ENCODE measurements around the gene SMIM43. TPM values are rescaled to one million over a fixed set of nuclear protein-coding genes. Genes with fewer than 3 reads are reported as not detected.
A peak's percentile ranks its signal among the peaks of the same experiment; 100 is the strongest.

Gene SMIM43
- total RNA-seq, 1 donor from 2014 or later, result not detected

DNA sequence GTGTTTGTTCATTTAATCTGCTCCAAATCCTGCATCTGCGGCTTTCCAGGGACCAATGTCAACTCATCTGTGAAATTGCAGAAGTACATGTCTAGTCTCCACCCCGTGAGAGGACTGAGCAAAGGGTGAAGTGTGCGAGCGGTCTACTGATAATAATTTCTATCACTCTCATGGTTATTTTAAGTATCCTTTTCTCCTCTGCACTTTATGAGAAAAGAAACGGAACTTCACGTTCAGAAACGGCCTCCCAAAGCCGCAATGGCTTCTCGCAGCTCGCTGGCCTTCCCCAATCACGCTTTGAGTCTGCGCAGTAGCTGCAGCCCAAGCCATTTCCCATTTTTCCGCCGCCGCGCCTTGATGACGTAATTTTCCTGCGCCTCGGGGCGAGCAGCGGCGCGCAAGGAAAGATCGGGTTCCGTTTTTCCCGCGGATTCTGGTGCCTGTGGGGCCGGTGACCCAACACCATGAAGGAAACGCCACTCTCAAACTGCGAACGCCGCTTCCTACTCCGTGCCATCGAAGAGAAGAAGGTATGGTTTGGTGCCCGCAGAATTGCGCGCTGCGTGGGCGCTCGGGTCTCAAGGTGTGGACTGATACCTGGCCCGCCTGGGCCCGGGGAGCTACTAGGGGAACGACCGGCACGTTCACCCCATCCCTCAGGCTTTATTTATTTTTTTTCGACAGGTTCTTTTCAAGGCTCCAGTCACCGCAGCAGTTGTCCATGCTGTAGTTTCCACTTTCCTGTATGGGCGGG lies 36.2 kb upstream of the SMIM43 start, which contains the start of gene EXOSC9:
TSS of gene EXOSC9 (plus strand) at position 363 of the 754 bp plus-strand sequence. CDS start at position 465, 102 bp downstream.
- Histone ChIP-seq H3K36me3 (peaks cover 10 to 32% of the 10 kb centered on the region in 2 donors), H3K4me1 (peaks cover 0 to 8% of the 10 kb centered on the region in 2 donors), H3K4me3 (peak within 1 kb of the TSS; percentile 78 to 90), H3K27ac (peak within 1 kb of the TSS; percentile 70 to 85), H3K9me3 (no peaks in the 10 kb centered on the region), H3K27me3 (no peaks in the 10 kb centered on the region)
- intact Hi-C loops (cut with DNase I), result loop anchor here (1.0 to 2.0 kb wide), 3 partner anchors 18 to 70 kb away; partner anchors contain the start of genes BBS7 and CCNA2
- TF ChIP-seq, protein P1, sequence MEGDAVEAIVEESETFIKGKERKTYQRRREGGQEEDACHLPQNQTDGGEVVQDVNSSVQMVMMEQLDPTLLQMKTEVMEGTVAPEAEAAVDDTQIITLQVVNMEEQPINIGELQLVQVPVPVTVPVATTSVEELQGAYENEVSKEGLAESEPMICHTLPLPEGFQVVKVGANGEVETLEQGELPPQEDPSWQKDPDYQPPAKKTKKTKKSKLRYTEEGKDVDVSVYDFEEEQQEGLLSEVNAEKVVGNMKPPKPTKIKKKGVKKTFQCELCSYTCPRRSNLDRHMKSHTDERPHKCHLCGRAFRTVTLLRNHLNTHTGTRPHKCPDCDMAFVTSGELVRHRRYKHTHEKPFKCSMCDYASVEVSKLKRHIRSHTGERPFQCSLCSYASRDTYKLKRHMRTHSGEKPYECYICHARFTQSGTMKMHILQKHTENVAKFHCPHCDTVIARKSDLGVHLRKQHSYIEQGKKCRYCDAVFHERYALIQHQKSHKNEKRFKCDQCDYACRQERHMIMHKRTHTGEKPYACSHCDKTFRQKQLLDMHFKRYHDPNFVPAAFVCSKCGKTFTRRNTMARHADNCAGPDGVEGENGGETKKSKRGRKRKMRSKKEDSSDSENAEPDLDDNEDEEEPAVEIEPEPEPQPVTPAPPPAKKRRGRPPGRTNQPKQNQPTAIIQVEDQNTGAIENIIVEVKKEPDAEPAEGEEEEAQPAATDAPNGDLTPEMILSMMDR (IDR thresholded peaks at IDR 0.05), result no peak
- DNase-seq (ENCODE audit: low spot score in 2 of 2), result peak; percentile 59 to 96

DNA sequence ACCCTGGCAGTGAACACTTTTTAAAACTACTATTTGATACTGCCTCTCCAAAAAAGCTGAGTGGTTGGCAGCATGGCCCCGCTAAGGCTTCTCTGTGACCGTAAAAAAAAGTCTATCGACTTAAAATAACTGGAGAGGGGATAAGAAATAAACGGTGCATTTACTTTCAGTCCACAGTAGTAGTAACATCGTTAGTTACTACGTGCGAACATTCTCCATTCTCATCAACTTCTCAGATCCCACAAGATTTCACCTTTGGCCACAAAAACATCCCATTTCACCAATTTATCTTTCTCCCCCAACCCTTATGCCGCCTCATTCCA lies 35.6 kb upstream of the SMIM43 start:
- peaks cover 0 to 8% of the 10 kb centered on the region in 2 donors for H3K4me1 ChIP-seq
- TF ChIP-seq, protein P1 (IDR thresholded peaks at IDR 0.05), result no peak

DNA sequence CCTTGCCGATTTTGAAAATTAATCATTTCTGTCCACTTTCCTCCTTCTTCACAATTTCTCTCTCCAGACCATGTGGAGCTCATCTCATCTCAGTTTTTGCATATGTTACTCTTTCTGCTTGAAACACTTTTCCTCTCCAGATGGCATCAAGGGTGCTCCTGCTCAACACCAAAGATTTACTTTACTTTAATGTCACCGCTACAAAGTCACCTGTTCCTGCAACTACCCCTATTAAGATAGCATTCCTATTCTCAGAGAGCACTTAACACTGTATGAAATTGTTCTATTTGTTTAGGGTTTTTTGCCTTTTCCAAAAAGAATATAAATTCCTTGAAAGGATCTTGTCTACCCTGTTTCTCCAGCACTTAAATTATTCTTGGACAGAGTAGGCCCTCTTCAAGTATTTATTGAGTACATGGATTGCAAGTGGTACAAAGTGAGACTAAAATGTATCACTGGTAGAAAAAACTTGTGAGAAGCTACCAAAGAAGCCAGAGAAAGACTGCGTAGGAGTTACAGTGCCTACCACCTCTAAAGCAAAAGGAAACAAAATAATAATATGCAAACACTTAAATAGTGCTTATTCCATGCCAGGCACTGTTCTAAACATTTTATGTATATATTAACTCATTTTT lies 35.0 kb upstream of the SMIM43 start:
- DNase-seq (ENCODE audit: low spot score in 2 of 2), result no peak
- peak overlapping the region; percentile 78 to 90 for H3K4me3 ChIP-seq
- peaks cover 3 to 21% of the 10 kb centered on the region in 2 donors for H3K36me3 ChIP-seq
- H3K4me1 ChIP-seq, result peaks cover 0 to 8% of the 10 kb centered on the region in 2 donors
- intact Hi-C loops (cut with DNase I), result loop anchor here (2.0 kb wide), 1 partner anchor 71 kb away; the partner anchor contains the start of gene BBS7
- H3K27me3 ChIP-seq, result no peaks in the 10 kb centered on the region
- TF ChIP-seq, protein P1 (IDR thresholded peaks at IDR 0.05), result no peak
- peak overlapping the region; percentile 70 to 85 for H3K27ac ChIP-seq
- no peaks in the 10 kb centered on the region for H3K9me3 ChIP-seq

More for the DNA sequence above, 35.6 kb upstream of the SMIM43 start:
- Histone ChIP-seq H3K4me3 (peak overlapping the region; percentile 78 to 90), H3K27me3 (no peaks in the 10 kb centered on the region), H3K27ac (peak overlapping the region; percentile 70 to 85), H3K36me3 (peaks cover 9 to 26% of the 10 kb centered on the region in 2 donors), H3K9me3 (no peaks in the 10 kb centered on the region)
- intact Hi-C loops (cut with DNase I), result loop anchor here (2.0 kb wide), 1 partner anchor 70 kb away; the partner anchor contains the start of gene BBS7
- DNase-seq (ENCODE audit: low spot score in 2 of 2), result no peak

DNA sequence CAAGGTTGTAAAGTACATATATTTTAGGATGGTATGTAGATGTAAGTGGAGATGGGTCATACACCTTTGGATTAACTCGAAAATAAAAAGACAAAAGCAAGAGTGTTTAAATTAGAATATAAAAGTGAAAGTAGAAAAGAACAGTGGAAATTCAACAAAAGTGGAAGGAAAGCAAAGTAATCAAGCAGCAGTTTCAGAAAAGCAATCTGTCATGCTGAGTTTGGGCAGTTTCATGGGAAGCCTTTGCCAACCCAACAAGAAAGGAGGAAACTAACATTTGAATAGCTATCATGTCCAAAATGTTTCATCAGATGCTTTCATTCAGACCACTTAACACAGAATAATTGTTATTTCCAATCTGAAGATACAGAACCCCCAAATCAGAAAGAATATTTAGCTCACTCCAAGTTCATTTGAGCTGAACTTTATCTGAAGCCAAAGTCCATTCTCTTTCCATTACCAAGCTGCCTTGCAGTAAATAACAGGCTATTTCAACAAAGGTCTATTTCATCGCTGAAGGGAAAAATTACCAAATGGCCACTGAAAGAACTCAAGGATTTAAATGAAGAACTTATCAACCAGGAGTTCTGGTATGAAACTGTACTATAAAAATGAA lies 34.4 kb upstream of the SMIM43 start:
- intact Hi-C loops (cut with DNase I), result no loop called here
- H3K4me1 ChIP-seq, result peaks cover 0 to 8% of the 10 kb centered on the region in 2 donors
- no peaks in the 10 kb centered on the region for H3K27me3 ChIP-seq
- H3K9me3 ChIP-seq, result no peaks in the 10 kb centered on the region
- TF ChIP-seq, protein P1 (IDR thresholded peaks at IDR 0.05), result no peak
- no peak overlapping the region for H3K27ac ChIP-seq
- no peak overlapping the region for H3K4me3 ChIP-seq
- peaks cover 0 to 15% of the 10 kb centered on the region in 2 donors for H3K36me3 ChIP-seq
- no peak for DNase-seq (ENCODE audit: low spot score in 2 of 2)

DNA sequence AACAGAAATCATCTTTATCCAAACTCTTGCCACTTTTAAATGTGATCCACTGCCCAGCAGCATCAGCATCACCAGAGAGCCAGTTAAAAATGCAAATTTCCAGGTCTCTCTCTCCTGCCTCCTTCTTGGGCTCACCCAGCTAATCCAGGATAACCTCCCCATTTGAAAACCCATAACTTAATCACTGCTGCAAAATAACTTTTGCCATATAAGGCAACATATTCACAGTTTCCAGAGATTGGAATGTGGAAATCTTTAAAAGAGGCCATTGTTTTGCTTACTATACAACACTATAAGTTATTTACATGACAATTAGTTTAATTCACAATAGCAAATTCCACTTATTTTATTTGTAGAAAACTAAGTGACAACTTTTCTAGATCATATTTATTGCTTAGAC lies 31.3 kb upstream of the SMIM43 start:
- no peak overlapping the region for H3K27ac ChIP-seq
- intact Hi-C loops (cut with DNase I), result no loop called here
- TF ChIP-seq, protein P1 (IDR thresholded peaks at IDR 0.05), result no peak
- no peaks in the 10 kb centered on the region for H3K36me3 ChIP-seq
- no peaks in the 10 kb centered on the region for H3K4me1 ChIP-seq
- no peak overlapping the region for H3K4me3 ChIP-seq
- DNase-seq (ENCODE audit: low spot score in 2 of 2), result no peak
- no peaks in the 10 kb centered on the region for H3K9me3 ChIP-seq
- no peaks in the 10 kb centered on the region for H3K27me3 ChIP-seq
